Muscle of leg (tissue), 11 donors: ENCODE measurements around the gene ZNF747. TPM values are rescaled to one million over a fixed set of nuclear protein-coding genes. Genes with fewer than 3 reads are reported as not detected.

Experiments used
- DNase-seq: peaks from one replicate; pipeline ENCODE4 v3.0.0; 2013
- H3K27ac ChIP-seq: one replicate; pipeline ENCODE4 v1.5.1; 2013; ENCODE audit warnings: mild to moderate bottlenecking, low read length, control low read depth
- H3K27me3 ChIP-seq: one replicate; pipeline ENCODE4 v1.6.1; 2013; ENCODE audit warnings: low read length; ENCODE audit not compliant: control insufficient read depth, insufficient read depth
- H3K36me3 ChIP-seq: one replicate; pipeline ENCODE4 v1.6.1; 2013; ENCODE audit warnings: low read length; ENCODE audit not compliant: control insufficient read depth, insufficient read depth
- H3K4me1 ChIP-seq: one replicate; pipeline ENCODE4 v1.6.1; 2013; ENCODE audit warnings: low read length; ENCODE audit not compliant: control insufficient read depth, insufficient read depth
- H3K4me3 ChIP-seq: one replicate; pipeline ENCODE4 v1.5.1; 2013; ENCODE audit warnings: low read length, control low read depth
- H3K9me3 ChIP-seq: replicated peaks from 2 replicates; pipeline ENCODE4 v1.6.1; 2013; ENCODE audit warnings: low read depth, low read length; ENCODE audit not compliant: control insufficient read depth
- WGBS: methylation state at CpG from one replicate; pipeline ENCODE4 v1.1.5; 2013; ENCODE audit warnings: missing lambda C conversion rate; ENCODE audit not compliant: insufficient coverage; 5-methylcytosine and 5-hydroxymethylcytosine counted together
- polyA plus RNA-seq, 8 donors: library from polyadenylated mRNA; unstranded; fragments of 120-200 nt; gene quantifications; one replicate each; pipeline versions ENCODE4 v1.2.1 to v1.2.3, GENCODE V29; 2013; ENCODE audit warnings: inconsistent platforms in 1 of 8, low replicate concordance in 1 of 8; ENCODE audit not compliant: insufficient read length in 8 of 8, insufficient read depth in 1 of 8
- total RNA-seq: library from RNA; stranded (reverse); fragments of 120-200 nt; gene quantifications from one replicate; pipeline ENCODE4 v1.2.4, GENCODE V29; 2013

The ZNF747 gene
- total and polyA plus RNA-seq, 9 donors = 5.9 to 8.2 (median 7.2) TPM

DNA sequence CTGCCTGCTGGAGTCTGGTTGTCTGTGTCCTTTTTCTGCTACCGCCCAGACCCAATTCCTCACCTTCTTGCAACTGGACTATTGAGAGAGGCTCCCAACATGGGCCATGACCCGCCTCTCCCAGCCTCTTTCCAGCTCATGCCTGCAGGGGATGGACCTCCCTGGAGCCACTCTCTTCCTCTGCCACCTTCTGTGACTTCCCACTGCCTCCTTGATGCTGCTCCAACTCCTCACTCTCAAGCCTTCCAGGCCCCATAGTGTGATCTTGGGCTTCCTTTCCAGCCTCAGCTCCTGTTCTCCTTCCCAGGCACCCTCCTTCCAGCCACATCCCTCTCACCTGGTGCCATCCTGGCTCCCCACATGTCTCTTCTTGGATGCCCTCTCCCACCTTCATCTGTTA is 19.4 kb downstream of the ZNF747 start:
- Histone ChIP-seq H3K36me3 (no peaks in the 10 kb centered on the region), H3K9me3 (no peaks in the 10 kb centered on the region), H3K27ac (no peak overlapping the region), H3K4me1 (no peaks in the 10 kb centered on the region), H3K27me3 (no peaks in the 10 kb centered on the region), H3K4me3 (no peak overlapping the region)
- 63% methylated on average over 2 of the region's 2 CpGs for WGBS
- no peak for DNase-seq

DNA sequence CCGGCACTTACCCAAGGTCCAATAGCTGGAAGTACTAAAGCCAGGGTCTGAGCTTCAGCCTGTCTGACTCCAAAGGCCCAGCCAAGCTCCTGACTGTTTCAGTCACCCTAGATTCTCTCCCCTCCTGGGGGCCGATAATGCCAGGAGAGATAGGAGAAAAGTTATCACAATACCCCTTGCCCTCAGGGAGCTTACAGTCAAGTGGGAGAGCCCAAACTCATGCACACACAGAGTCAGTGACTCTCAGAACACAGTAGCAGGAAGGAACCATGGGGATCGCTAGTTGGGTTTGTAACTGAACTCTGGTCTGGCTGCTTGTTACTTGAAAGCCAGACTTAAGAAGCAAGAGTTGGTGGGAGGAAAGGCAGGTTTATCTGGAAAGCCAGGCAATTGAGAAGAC is 23.1 kb downstream of the ZNF747 start:
- no peaks in the 10 kb centered on the region for H3K9me3 ChIP-seq
- H3K27ac ChIP-seq = no peak overlapping the region
- no peaks in the 10 kb centered on the region for H3K36me3 ChIP-seq
- 93% methylated on average over 3 of the region's 3 CpGs for WGBS
- H3K4me3 ChIP-seq = no peak overlapping the region
- no peaks in the 10 kb centered on the region for H3K4me1 ChIP-seq
- no peaks in the 10 kb centered on the region for H3K27me3 ChIP-seq
- no peak for DNase-seq

DNA sequence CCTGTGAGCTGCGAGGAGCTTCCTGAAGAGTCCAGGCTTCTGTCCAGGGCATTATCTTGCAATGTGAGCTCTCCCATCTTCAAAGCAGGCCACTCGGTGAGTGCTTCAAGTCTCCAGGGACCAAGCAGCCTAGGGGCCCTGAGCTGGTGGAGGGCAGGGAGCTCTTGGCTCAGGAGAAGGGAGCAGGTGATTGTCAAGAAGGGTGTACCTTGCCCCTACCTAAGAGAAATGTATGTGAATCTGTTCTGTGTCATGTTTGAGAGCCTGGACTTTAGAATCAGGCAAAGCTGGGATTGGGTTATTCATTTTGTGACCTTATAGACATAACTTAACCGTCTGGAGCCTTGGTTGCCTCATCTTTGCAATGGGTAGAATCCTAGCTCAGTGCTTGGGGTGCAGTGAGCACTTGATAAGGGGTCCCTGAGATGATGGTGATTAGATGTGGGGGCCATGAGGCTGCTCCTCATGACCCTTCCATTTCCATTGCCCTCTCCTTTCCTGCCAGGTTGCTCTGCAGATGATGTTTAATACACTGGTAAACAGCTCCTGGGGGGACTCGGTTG is 24.2 kb downstream of the ZNF747 start:
- 60% methylated on average over 3 of the region's 4 CpGs for WGBS
- Histone ChIP-seq H3K4me3 (no peak overlapping the region), H3K27me3 (no peaks in the 10 kb centered on the region), H3K36me3 (no peaks in the 10 kb centered on the region), H3K27ac (no peak overlapping the region), H3K4me1 (no peaks in the 10 kb centered on the region), H3K9me3 (no peaks in the 10 kb centered on the region)
- no peak for DNase-seq

DNA sequence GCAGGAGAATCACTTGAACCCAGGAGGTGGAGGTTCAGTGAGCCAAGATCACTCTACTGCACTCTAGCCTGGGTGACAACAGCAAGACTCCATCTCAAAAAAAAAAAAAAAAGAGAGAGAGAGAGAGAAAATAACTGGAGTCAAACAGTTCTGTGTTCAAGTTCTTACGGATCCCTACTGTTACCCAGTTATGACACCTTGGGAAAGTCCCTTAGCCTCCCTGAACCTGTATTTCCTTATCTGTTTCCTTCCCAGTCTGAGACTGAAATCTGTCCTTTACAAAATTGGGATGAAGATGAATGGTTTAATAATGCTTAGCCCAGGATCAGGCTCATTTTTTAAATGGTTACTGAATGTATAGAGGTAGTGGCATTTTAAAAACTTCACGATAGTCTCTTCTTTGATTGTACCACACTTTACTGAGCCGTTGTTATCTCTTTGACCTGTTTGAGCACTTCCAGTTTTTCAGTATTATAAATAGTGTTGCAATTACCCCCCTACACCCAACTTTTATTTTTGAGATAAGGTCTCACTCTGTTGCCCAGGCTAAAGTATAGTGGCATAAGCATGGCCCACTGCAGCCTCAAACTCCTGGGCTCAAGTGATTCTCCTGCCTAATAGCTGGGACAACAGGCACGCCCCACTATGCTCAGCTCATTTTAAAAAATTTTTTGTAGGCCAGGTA is 25.4 kb downstream of the ZNF747 start:
- H3K4me1 ChIP-seq = no peaks in the 10 kb centered on the region
- no peaks in the 10 kb centered on the region for H3K27me3 ChIP-seq
- H3K9me3 ChIP-seq = no peaks in the 10 kb centered on the region
- no peak overlapping the region for H3K27ac ChIP-seq
- H3K36me3 ChIP-seq = no peaks in the 10 kb centered on the region
- H3K4me3 ChIP-seq = no peak overlapping the region
- WGBS = no CpG with 5 or more reads among the region's 4 CpGs
- DNase-seq = no peak

DNA sequence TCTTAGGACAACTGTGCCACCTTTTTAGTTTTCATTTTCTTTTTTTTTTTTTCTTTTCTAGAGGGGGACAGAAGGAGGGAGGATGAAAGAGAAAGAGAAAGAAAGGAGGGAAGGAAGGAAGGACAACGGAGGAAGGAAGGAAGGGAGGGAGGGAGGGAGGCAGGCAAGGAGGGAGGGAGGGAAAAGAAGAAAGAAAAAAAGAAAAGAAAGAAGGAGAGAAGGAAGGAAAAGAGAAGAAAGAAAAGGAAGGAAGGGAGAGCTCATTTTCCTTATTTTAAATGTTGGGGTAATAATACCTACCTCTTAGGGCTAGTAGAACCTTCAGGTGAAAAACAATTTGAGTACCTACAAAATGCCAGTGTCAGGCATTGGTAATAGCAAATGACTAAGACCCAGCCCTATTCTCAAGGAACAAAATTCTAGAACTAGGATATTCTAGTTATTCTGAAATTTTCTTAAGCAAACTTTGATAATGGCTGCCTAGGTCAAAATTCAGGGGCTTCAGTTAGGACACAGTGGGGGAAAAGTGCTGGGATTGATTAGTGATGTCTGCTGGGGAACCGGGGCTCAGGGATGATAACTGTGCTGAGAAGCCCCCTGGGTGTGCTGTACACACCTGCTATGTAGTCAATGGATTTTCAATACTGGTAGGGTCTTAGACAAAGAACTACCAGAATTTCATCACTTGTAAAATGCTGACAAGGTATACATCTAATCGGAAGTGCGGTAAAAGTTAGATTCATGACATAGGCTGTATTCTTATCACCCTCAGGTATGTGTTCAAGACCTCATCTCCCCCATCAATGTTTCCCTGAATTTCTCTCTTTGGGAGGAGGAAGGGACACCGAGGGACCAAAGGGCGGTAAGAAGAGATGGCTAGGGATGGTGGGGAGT is 31.0 kb downstream of the ZNF747 start:
- 11% methylated on average over 1 of the region's 6 CpGs for WGBS
- H3K9me3 ChIP-seq = no peaks in the 10 kb centered on the region
- no peak overlapping the region for H3K27ac ChIP-seq
- no peaks in the 10 kb centered on the region for H3K4me1 ChIP-seq
- no peaks in the 10 kb centered on the region for H3K27me3 ChIP-seq
- no peak overlapping the region for H3K4me3 ChIP-seq
- DNase-seq = no peak
- no peaks in the 10 kb centered on the region for H3K36me3 ChIP-seq

DNA sequence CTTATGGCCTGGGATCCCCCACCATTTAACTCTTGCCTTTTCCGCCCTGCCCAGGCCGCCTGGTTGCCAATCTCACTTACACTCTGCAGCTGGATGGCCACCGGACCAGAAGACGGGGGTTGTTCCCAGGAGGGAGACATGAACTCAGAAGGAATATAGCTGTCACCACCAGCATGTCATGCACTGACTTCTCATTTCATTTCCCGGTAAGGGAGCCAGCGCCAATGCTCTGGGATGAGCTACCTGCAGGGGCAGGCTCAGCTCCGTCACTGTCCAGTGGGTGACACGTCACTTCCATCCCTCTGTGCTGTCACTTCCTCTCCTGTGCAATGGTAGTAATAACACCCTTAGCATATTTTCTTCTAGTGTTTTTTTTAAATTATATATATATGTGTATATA is 35.4 kb downstream of the ZNF747 start:
- no peaks in the 10 kb centered on the region for H3K36me3 ChIP-seq
- H3K27me3 ChIP-seq = peaks cover 2% of the 10 kb centered on the region
- 54% methylated on average over 5 of the region's 8 CpGs for WGBS
- H3K4me1 ChIP-seq = no peaks in the 10 kb centered on the region
- DNase-seq = no peak
- H3K9me3 ChIP-seq = no peaks in the 10 kb centered on the region
- no peak overlapping the region for H3K4me3 ChIP-seq
- H3K27ac ChIP-seq = no peak overlapping the region

DNA sequence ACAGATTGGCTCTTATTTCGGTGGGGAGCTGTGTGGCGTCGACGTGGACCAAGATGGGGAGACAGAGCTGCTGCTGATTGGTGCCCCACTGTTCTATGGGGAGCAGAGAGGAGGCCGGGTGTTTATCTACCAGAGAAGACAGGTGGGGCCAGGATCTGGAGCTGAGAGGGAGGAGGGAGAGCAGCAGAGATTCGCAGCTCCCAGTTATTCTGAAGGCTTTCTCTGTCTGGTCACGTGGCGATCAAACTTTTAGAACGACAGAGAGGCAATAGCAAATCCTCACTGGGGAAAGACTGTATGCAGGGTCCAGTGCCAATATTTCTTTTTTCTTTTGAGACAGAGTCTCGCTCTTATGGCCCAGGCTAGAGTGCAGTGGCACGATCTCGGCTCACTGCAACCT is 39.9 kb downstream of the ZNF747 start:
- Histone ChIP-seq H3K27me3 (peaks cover 5% of the 10 kb centered on the region), H3K4me1 (no peaks in the 10 kb centered on the region), H3K9me3 (no peaks in the 10 kb centered on the region), H3K27ac (no peak overlapping the region), H3K36me3 (no peaks in the 10 kb centered on the region), H3K4me3 (no peak overlapping the region)
- DNase-seq = no peak
- WGBS = 38% methylated on average over 7 of the region's 12 CpGs

DNA sequence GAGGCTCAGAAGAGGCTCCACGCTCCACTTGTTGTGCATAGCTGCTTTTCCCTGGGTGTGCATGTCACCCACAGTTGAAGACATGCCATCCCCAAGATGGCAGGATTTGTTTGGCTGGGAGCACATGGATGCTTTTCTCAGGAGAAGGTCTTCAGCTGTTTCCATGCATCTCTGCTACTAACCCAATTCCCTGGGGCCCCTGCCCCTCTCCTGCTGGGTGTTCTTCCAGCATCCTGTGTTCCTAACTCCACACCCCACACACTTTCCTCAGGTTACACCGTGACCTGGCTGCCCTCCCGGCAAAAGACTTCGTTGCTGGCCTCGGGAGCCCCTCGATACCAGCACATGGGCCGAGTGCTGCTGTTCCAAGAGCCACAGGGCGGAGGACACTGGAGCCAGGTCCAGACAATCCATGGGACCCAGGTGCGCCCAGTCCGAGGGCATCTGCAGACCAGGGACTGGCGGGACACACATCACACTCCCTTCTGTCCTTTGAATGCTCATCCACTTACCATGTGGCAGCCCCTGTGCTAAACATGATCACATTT is 40.6 kb downstream of the ZNF747 start:
- no peak for DNase-seq
- Histone ChIP-seq H3K36me3 (no peaks in the 10 kb centered on the region), H3K4me1 (no peaks in the 10 kb centered on the region), H3K27ac (no peak overlapping the region), H3K4me3 (no peak overlapping the region), H3K27me3 (peaks cover 5% of the 10 kb centered on the region), H3K9me3 (no peaks in the 10 kb centered on the region)
- WGBS = 46% methylated on average over 10 of the region's 11 CpGs

DNA sequence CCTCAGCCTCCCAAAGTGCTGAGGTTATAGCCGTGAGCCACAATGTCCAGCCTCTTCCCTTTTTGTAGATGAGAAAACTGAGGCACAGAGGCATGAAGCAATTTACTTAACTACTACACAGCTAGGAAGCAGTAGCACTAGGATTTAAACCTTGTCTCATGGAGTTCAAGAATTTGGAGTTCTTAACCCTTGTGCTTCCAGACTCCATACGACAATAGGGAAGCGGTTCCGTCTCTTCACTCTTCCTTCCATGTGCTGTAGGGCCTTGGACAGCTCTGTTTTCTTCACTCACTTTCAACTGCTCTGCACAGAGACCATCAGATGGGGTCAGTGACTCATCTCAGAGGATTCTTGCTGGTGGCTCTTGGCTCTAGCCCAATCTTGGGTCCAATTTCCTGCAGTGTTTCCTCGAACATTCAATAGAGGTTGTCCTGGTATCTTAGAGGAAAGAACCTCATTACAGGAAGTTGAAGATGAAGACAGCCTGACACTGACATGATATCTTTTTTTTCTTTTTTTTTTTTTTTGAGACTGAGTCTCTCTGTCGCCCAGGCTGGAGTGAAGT is 42.8 kb downstream of the ZNF747 start:
- no peak overlapping the region for H3K4me3 ChIP-seq
- no peak overlapping the region for H3K27ac ChIP-seq
- no peaks in the 10 kb centered on the region for H3K36me3 ChIP-seq
- no peaks in the 10 kb centered on the region for H3K9me3 ChIP-seq
- H3K27me3 ChIP-seq = peaks cover 5% of the 10 kb centered on the region
- H3K4me1 ChIP-seq = no peaks in the 10 kb centered on the region
- DNase-seq = peak; percentile 53
- WGBS = 58% methylated on average over 3 of the region's 6 CpGs

DNA sequence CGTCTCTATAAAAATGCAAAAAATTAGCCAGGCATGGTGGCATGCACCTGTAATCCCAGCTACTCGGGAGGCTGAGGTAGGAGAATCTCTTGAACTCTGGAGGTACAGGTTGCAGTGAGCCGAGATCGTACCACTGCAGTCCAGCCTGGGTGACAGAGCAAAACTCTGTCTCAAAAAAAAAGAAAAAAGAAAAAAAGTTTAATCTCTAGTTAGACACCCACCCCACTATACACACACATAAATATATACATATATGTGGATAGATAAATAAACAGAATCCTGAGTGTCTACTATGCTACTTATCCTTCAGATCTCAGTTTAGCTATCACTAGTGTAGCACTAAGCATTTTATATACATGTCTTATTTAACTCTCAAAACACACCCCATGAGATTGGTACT is 43.4 kb downstream of the ZNF747 start:
- 81% methylated on average over 2 of the region's 4 CpGs for whole genome bisulfite sequencing
- no peak overlapping the region for H3K27ac ChIP-seq
- no peak for DNase-seq

More for the DNA sequence above, 43.4 kb downstream of the ZNF747 start:
- Histone ChIP-seq H3K36me3 (no peaks in the 10 kb centered on the region), H3K4me1 (no peaks in the 10 kb centered on the region), H3K4me3 (no peak overlapping the region), H3K27me3 (peaks cover 5% of the 10 kb centered on the region), H3K9me3 (no peaks in the 10 kb centered on the region)
